ENCODE measurements around the gene XKR3. TPM values are rescaled to one million over a fixed set of nuclear protein-coding genes. Genes with fewer than 3 reads are reported as not detected.

XKR3 gene
- total RNA-seq, 1 experiment from 2014 or later, result not detected

- no peak overlapping the region for H4K91ac ChIP-seq (ENCODE audit: insufficient read length, low read depth, low read length)
- H2BK12ac ChIP-seq (ENCODE audit: insufficient read length, low read depth, low read length), result no peak overlapping the region
- no peak overlapping the region for H4K8ac ChIP-seq (replicated peaks; ENCODE audit: insufficient read length, low read depth, low read length)
- no peak overlapping the region for H3K56ac ChIP-seq (ENCODE audit: insufficient read length, low read depth, low read length)
- no peaks in the 10 kb centered on the region for H3K79me1 ChIP-seq (ENCODE audit: insufficient read depth, low read depth, low read length, poor library complexity, severe bottlenecking)
- H3K27ac ChIP-seq (ENCODE audit: insufficient read length, low read depth, low read length), result no peak overlapping the region
- Mint-ChIP-seq H3K9me3 (peaks cover 88 to 90% of the 10 kb centered on the region in 2 experiments), H3K27ac (no peak overlapping the region), H3K4me3 (no peak overlapping the region; a peak in 1 of 5 replicates), H3K27me3 (ENCODE audit: low read depth) (no peaks in the 10 kb centered on the region), H3K36me3 (ENCODE audit: insufficient read depth in 1 of 3, low read depth in 3 of 3) (peaks cover 0 to 2% (median 0%) of the 10 kb centered on the region in 3 experiments; a peak in 3 of 7 replicates), H3K4me1 (peaks cover 11 to 58% of the 10 kb centered on the region in 2 experiments)
- no peaks in the 10 kb centered on the region for H4K20me1 ChIP-seq (ENCODE audit: control insufficient read depth, insufficient read depth, insufficient read length)
- no peaks in the 10 kb centered on the region for H3K27me3 ChIP-seq (ENCODE audit: insufficient read depth, low read length)
- H4K5ac ChIP-seq (ENCODE audit: insufficient read length, low read depth, low read length), result no peak overlapping the region
- H3K14ac ChIP-seq (ENCODE audit: insufficient read depth, low read length), result no peak overlapping the region
- no peak overlapping the region for H2AFZ ChIP-seq (ENCODE audit: low read length)
- H2BK5ac ChIP-seq (ENCODE audit: insufficient read length, low read length), result no peak overlapping the region
- H2BK20ac ChIP-seq (ENCODE audit: low read depth, low read length, poor library complexity, severe bottlenecking), result no peak overlapping the region
- no peaks in the 10 kb centered on the region for H3K79me2 ChIP-seq (ENCODE audit: insufficient read depth, low read length)
- no peak overlapping the region for H3K18ac ChIP-seq (ENCODE audit: insufficient read length, low read depth, low read length)
- DNase-seq, result no peak
- H3K4me2 ChIP-seq (ENCODE audit: insufficient read depth, insufficient read length, low read length), result no peak overlapping the region
- no peaks in the 10 kb centered on the region for H3K9me3 ChIP-seq (ENCODE audit: control insufficient read depth, low read depth, low read length)
- no peak overlapping the region for H2AK5ac ChIP-seq (ENCODE audit: insufficient read length, low read length)
- H3K23ac ChIP-seq (ENCODE audit: insufficient read length, low read depth, low read length), result no peak overlapping the region
- no peak overlapping the region for H3K9ac ChIP-seq (ENCODE audit: extremely low read depth, insufficient read length, low read length)
- no CpG with 5 or more reads among the region's 1 CpG for WGBS (ENCODE audit: extremely low coverage, insufficient read length, low lambda C conversion rate)
- no peaks in the 10 kb centered on the region for H3K23me2 ChIP-seq (ENCODE audit: insufficient read length, low read depth, low read length, poor library complexity, severe bottlenecking)
- H3K4me1 ChIP-seq (ENCODE audit: insufficient read depth, low read length), result peaks cover 12% of the 10 kb centered on the region
- no peak overlapping the region for H2BK120ac ChIP-seq (ENCODE audit: low read depth, low read length, poor library complexity, severe bottlenecking)
- H2BK15ac ChIP-seq (ENCODE audit: low read depth, low read length), result no peak overlapping the region
- no peak for TF ChIP-seq CTCF (conservative IDR thresholded peaks at IDR 0.05)
- no peak overlapping the region for H3T11ph ChIP-seq (ENCODE audit: low read length)
- no peak overlapping the region for H3K4ac ChIP-seq (ENCODE audit: low read depth, low read length)
These were observed 31.4 kb downstream of the XKR3 start for GRCh38 chr22:16793831-16794230.

Data from H9 (cell line).